ENCODE data around the gene CDC40. TPM values are rescaled to one million over a fixed set of nuclear protein-coding genes. Genes with fewer than 3 reads are reported as not detected.

CDC40 gene
- polyA plus RNA-seq (2013, experiment 1 of 2): 20.6 TPM
- 22.3 TPM for polyA plus RNA-seq (2013, experiment 2 of 2)

- Histone ChIP-seq H3K9me3 (ENCODE audit: control insufficient read depth, low read length) (no peaks in the 10 kb centered on the region), H3K27ac (ENCODE audit: low read depth, low read length, severe bottlenecking) (peak within 1 kb of the TSS; percentile 99), H3K4me3 (ENCODE audit: extremely low read depth, insufficient read depth, low read length, poor library complexity, severe bottlenecking) (peak within 1 kb of the TSS; percentile 78), H3K36me3 (ENCODE audit: control insufficient read depth, insufficient read depth, low read length) (peaks cover 9% of the 10 kb centered on the region), H3K4me1 (ENCODE audit: control insufficient read depth, insufficient read depth, low read length, poor library complexity, severe bottlenecking) (no peaks in the 10 kb centered on the region)
- 1 to 2% methylated on average over 21 to 22 of the region's 28 CpGs for WGBS, 2 experiments (ENCODE audit: insufficient coverage in 2 of 2)
Observed at GRCh38 chr6:110180228-110181008, at the start of gene CDC40. Gene CDC40 (plus strand): TSS chr6:110180427. CDS start chr6:110180445, 18 bp downstream.

GRCh38 chr6:110137924-110138887, 42.0 kb upstream of the CDC40 start:
- H3K36me3 ChIP-seq (ENCODE audit: control insufficient read depth, insufficient read depth, low read length): peaks cover 33% of the 10 kb centered on the region
- WGBS, 2 experiments (ENCODE audit: insufficient coverage in 2 of 2): 96 to 100% methylated on average over 9 to 10 of the region's 10 CpGs
- H3K27ac ChIP-seq (ENCODE audit: low read depth, low read length, severe bottlenecking): no peak overlapping the region
- peaks cover 20% of the 10 kb centered on the region for H3K9me3 ChIP-seq (ENCODE audit: control insufficient read depth, low read length)
- no peak overlapping the region for H3K4me3 ChIP-seq (ENCODE audit: extremely low read depth, insufficient read depth, low read length, poor library complexity, severe bottlenecking)
- H3K4me1 ChIP-seq (ENCODE audit: control insufficient read depth, insufficient read depth, low read length, poor library complexity, severe bottlenecking): no peaks in the 10 kb centered on the region

- H3K9me3 ChIP-seq (ENCODE audit: control insufficient read depth, low read length): peaks cover 20% of the 10 kb centered on the region
- 93 to 99% methylated on average over 7 of the region's 9 CpGs for WGBS, 2 experiments (ENCODE audit: insufficient coverage in 2 of 2)
- H3K4me1 ChIP-seq (ENCODE audit: control insufficient read depth, insufficient read depth, low read length, poor library complexity, severe bottlenecking): no peaks in the 10 kb centered on the region
- H3K4me3 ChIP-seq (ENCODE audit: extremely low read depth, insufficient read depth, low read length, poor library complexity, severe bottlenecking): no peak overlapping the region
- H3K36me3 ChIP-seq (ENCODE audit: control insufficient read depth, insufficient read depth, low read length): peaks cover 33% of the 10 kb centered on the region
- H3K27ac ChIP-seq (ENCODE audit: low read depth, low read length, severe bottlenecking): no peak overlapping the region
Observed at GRCh38 chr6:110139052-110139451, 41.2 kb upstream of the CDC40 start.

GRCh38 chr6:110140650-110141049, 39.6 kb upstream of the CDC40 start:
- Histone ChIP-seq H3K4me3 (ENCODE audit: extremely low read depth, insufficient read depth, low read length, poor library complexity, severe bottlenecking) (no peak overlapping the region), H3K4me1 (ENCODE audit: control insufficient read depth, insufficient read depth, low read length, poor library complexity, severe bottlenecking) (no peaks in the 10 kb centered on the region), H3K27ac (ENCODE audit: low read depth, low read length, severe bottlenecking) (no peak overlapping the region), H3K9me3 (ENCODE audit: control insufficient read depth, low read length) (peaks cover 20% of the 10 kb centered on the region), H3K36me3 (ENCODE audit: control insufficient read depth, insufficient read depth, low read length) (peaks cover 33% of the 10 kb centered on the region)
- WGBS, 2 experiments (ENCODE audit: insufficient coverage in 2 of 2): 82 to 100% methylated on average over 1 of the region's 2 CpGs

GRCh38 chr6:110147870-110148269, 32.4 kb upstream of the CDC40 start:
- H3K9me3 ChIP-seq (ENCODE audit: control insufficient read depth, low read length): no peaks in the 10 kb centered on the region
- 90 to 94% methylated on average over 2 of the region's 3 CpGs for WGBS, 2 experiments (ENCODE audit: insufficient coverage in 2 of 2)
- H3K4me3 ChIP-seq (ENCODE audit: extremely low read depth, insufficient read depth, low read length, poor library complexity, severe bottlenecking): no peak overlapping the region
- no peaks in the 10 kb centered on the region for H3K4me1 ChIP-seq (ENCODE audit: control insufficient read depth, insufficient read depth, low read length, poor library complexity, severe bottlenecking)
- H3K27ac ChIP-seq (ENCODE audit: low read depth, low read length, severe bottlenecking): no peak overlapping the region
- no peaks in the 10 kb centered on the region for H3K36me3 ChIP-seq (ENCODE audit: control insufficient read depth, insufficient read depth, low read length)

GRCh38 chr6:110158479-110158878, 21.7 kb upstream of the CDC40 start:
- Histone ChIP-seq H3K36me3 (ENCODE audit: control insufficient read depth, insufficient read depth, low read length) (peaks cover 15% of the 10 kb centered on the region), H3K4me1 (ENCODE audit: control insufficient read depth, insufficient read depth, low read length, poor library complexity, severe bottlenecking) (no peaks in the 10 kb centered on the region), H3K4me3 (ENCODE audit: extremely low read depth, insufficient read depth, low read length, poor library complexity, severe bottlenecking) (no peak overlapping the region), H3K9me3 (ENCODE audit: control insufficient read depth, low read length) (no peaks in the 10 kb centered on the region), H3K27ac (ENCODE audit: low read depth, low read length, severe bottlenecking) (no peak overlapping the region)
- WGBS, 2 experiments (ENCODE audit: insufficient coverage in 2 of 2): no CpG with 5 or more reads among the region's 1 CpG

- no peak overlapping the region for H3K27ac ChIP-seq (ENCODE audit: low read depth, low read length, severe bottlenecking)
- no peak overlapping the region for H3K4me3 ChIP-seq (ENCODE audit: extremely low read depth, insufficient read depth, low read length, poor library complexity, severe bottlenecking)
- 80 to 100% methylated on average over 1 to 2 of the region's 2 CpGs for WGBS, 2 experiments (ENCODE audit: insufficient coverage in 2 of 2)
- no peaks in the 10 kb centered on the region for H3K36me3 ChIP-seq (ENCODE audit: control insufficient read depth, insufficient read depth, low read length)
- H3K4me1 ChIP-seq (ENCODE audit: control insufficient read depth, insufficient read depth, low read length, poor library complexity, severe bottlenecking): no peaks in the 10 kb centered on the region
- no peaks in the 10 kb centered on the region for H3K9me3 ChIP-seq (ENCODE audit: control insufficient read depth, low read length)
Observed at GRCh38 chr6:110170081-110170480, 10.1 kb upstream of the CDC40 start.

GRCh38 chr6:110173506-110174132, 6.6 kb upstream of the CDC40 start:
- Histone ChIP-seq H3K4me1 (ENCODE audit: control insufficient read depth, insufficient read depth, low read length, poor library complexity, severe bottlenecking) (no peaks in the 10 kb centered on the region), H3K9me3 (ENCODE audit: control insufficient read depth, low read length) (no peaks in the 10 kb centered on the region), H3K4me3 (ENCODE audit: extremely low read depth, insufficient read depth, low read length, poor library complexity, severe bottlenecking) (no peak overlapping the region), H3K36me3 (ENCODE audit: control insufficient read depth, insufficient read depth, low read length) (no peaks in the 10 kb centered on the region), H3K27ac (ENCODE audit: low read depth, low read length, severe bottlenecking) (no peak overlapping the region)
- WGBS, 2 experiments (ENCODE audit: insufficient coverage in 2 of 2): 93 to 95% methylated on average over 3 to 4 of the region's 4 CpGs

- Histone ChIP-seq H3K4me1 (ENCODE audit: control insufficient read depth, insufficient read depth, low read length, poor library complexity, severe bottlenecking) (no peaks in the 10 kb centered on the region), H3K4me3 (ENCODE audit: extremely low read depth, insufficient read depth, low read length, poor library complexity, severe bottlenecking) (peak overlapping the region; percentile 78), H3K36me3 (ENCODE audit: control insufficient read depth, insufficient read depth, low read length) (peaks cover 9% of the 10 kb centered on the region), H3K27ac (ENCODE audit: low read depth, low read length, severe bottlenecking) (peak overlapping the region; percentile 99), H3K9me3 (ENCODE audit: control insufficient read depth, low read length) (no peaks in the 10 kb centered on the region)
- WGBS, 2 experiments (ENCODE audit: insufficient coverage in 2 of 2): 0 to 1% methylated on average over 18 to 53 of the region's 66 CpGs
Observed at GRCh38 chr6:110178626-110179405, 1.4 kb upstream of the CDC40 start.
